Karpas-422 (cell line): ENCODE results near the gene SBNO1. TPM values are rescaled to one million over a fixed set of nuclear protein-coding genes. Genes with fewer than 3 reads are reported as not detected.
"Not testable (repeated sequence)": the region's sequence is repeated elsewhere in the genome, so short reads cannot be mapped to it uniquely, and the experiment has no call there.

Experiments
- DNase-seq: peaks from one replicate; pipeline ENCODE4 v3.0.0-alpha.2; 2015
- H2AFZ ChIP-seq: fragments of 200-600 bp; sonication (generic); 2 replicates; pipeline ENCODE4 v1.6.1; 2014; ENCODE audit warnings: antibody characterized with exemption, low read length, mixed read lengths
- H3K27ac ChIP-seq: fragments of 200-600 bp; sonication (generic); 2 replicates; pipeline ENCODE4 v1.5.1; 2014; ENCODE audit warnings: mild to moderate bottlenecking, low read length, moderate library complexity
- H3K27me3 ChIP-seq: fragments of 200-600 bp; sonication (generic); 2 replicates; pipeline ENCODE4 v1.6.1; 2014; ENCODE audit warnings: low read length, mixed read lengths
- H3K36me3 ChIP-seq: fragments of 200-600 bp; sonication (generic); 2 replicates; pipeline ENCODE4 v1.6.1; 2014; ENCODE audit warnings: low read length, mixed read lengths; ENCODE audit not compliant: insufficient read depth
- H3K4me1 ChIP-seq: fragments of 200-600 bp; sonication (generic); 2 replicates; pipeline ENCODE4 v1.6.1; 2014; ENCODE audit warnings: mild to moderate bottlenecking, low read length, mixed read lengths
- H3K4me2 ChIP-seq: fragments of 200-600 bp; sonication (generic); 2 replicates; pipeline ENCODE4 v1.6.1; 2014; ENCODE audit warnings: low read length, low read depth, mild to moderate bottlenecking; ENCODE audit not compliant: poor library complexity, severe bottlenecking
- H3K4me3 ChIP-seq: fragments of 200-600 bp; sonication (generic); 2 replicates; pipeline ENCODE4 v1.5.1; 2014; ENCODE audit warnings: mild to moderate bottlenecking, antibody characterized with exemption, low read length, mixed read lengths
- H3K79me2 ChIP-seq: fragments of 200-600 bp; sonication (generic); 2 replicates; pipeline ENCODE4 v1.6.1; 2014; ENCODE audit warnings: mild to moderate bottlenecking, low read length, mixed read lengths
- H3K9ac ChIP-seq: fragments of 200-600 bp; sonication (generic); 2 replicates; pipeline ENCODE4 v1.6.0; 2014; ENCODE audit warnings: low read length
- H3K9me2 ChIP-seq: fragments of 200-600 bp; sonication (generic), shearing (Covaris generic); replicated peaks from 2 replicates; pipeline ENCODE4 v1.6.0; 2014; ENCODE audit warnings: mild to moderate bottlenecking, low read length, moderate library complexity; ENCODE audit not compliant: insufficient read depth
- H3K9me3 ChIP-seq: fragments of 300-700, 200-600 bp; sonication (generic); 2 replicates; pipeline ENCODE4 v1.6.1; 2014; ENCODE audit warnings: low read length, mixed read lengths
- H4K20me1 ChIP-seq: fragments of 200-600 bp; sonication (generic); 2 replicates; pipeline ENCODE4 v1.6.1; 2014; ENCODE audit warnings: mild to moderate bottlenecking, antibody characterized with exemption, low read length, low read depth; ENCODE audit not compliant: insufficient read depth
- total RNA-seq: library from RNA; depleted of rRNA; stranded (reverse); fragments of >200 nt; shearing (Covaris generic); gene quantifications from 2 replicates; pipeline ENCODE4 v1.2.3, GENCODE V29; 2014; ENCODE audit warnings: low replicate concordance

The SBNO1 gene
- total RNA-seq, 1 experiment from 2014 or later: 31.5 TPM

- not testable (repeated sequence) for H3K9me3 ChIP-seq, H3K36me3 ChIP-seq, DNase-seq, H4K20me1 ChIP-seq, H3K4me3 ChIP-seq, H3K27me3 ChIP-seq, H3K9ac ChIP-seq, H3K9me2 ChIP-seq, H3K27ac ChIP-seq, H2AFZ ChIP-seq
- Histone ChIP-seq H3K4me1 (peaks cover 37% of the 10 kb centered on the region), H3K79me2 (peaks cover 28% of the 10 kb centered on the region), H3K4me2 (peak overlapping the region; percentile 89)
Observed at GRCh38 chr12:123385536-123385935, 20.9 kb upstream of the SBNO1 start.

- Histone ChIP-seq H2AFZ (no peak overlapping the region), H3K9me3 (no peaks in the 10 kb centered on the region), H3K36me3 (no peaks in the 10 kb centered on the region), H3K4me1 (peaks cover 32% of the 10 kb centered on the region), H3K79me2 (peaks cover 23% of the 10 kb centered on the region), H4K20me1 (no peaks in the 10 kb centered on the region), H3K9ac (peak overlapping the region; percentile 78), H3K9me2 (no peaks in the 10 kb centered on the region), H3K4me2 (peak overlapping the region; percentile 89), H3K27me3 (no peaks in the 10 kb centered on the region), H3K4me3 (peak overlapping the region; percentile 93), H3K27ac (no peak overlapping the region)
- no peak for DNase-seq
Observed at GRCh38 chr12:123384994-123385376, 20.3 kb upstream of the SBNO1 start.

- Histone ChIP-seq H3K27ac (no peak overlapping the region), H3K4me2 (peak overlapping the region; percentile 89), H3K4me1 (peaks cover 30% of the 10 kb centered on the region), H2AFZ (peak overlapping the region; percentile 92), H3K27me3 (no peaks in the 10 kb centered on the region), H3K9me3 (no peaks in the 10 kb centered on the region), H3K79me2 (peaks cover 17% of the 10 kb centered on the region), H3K9me2 (no peaks in the 10 kb centered on the region), H4K20me1 (no peaks in the 10 kb centered on the region), H3K36me3 (no peaks in the 10 kb centered on the region), H3K4me3 (peak overlapping the region; percentile 93), H3K9ac (peak overlapping the region; percentile 78)
- DNase-seq: peak; percentile 65
Observed at GRCh38 chr12:123384318-123384993, 19.8 kb upstream of the SBNO1 start.

- Histone ChIP-seq H3K27me3 (no peaks in the 10 kb centered on the region), H2AFZ (no peak overlapping the region), H4K20me1 (no peaks in the 10 kb centered on the region), H3K9me2 (no peaks in the 10 kb centered on the region), H3K4me2 (peak overlapping the region; percentile 96), H3K9ac (no peak overlapping the region), H3K9me3 (no peaks in the 10 kb centered on the region), H3K4me3 (peak overlapping the region; percentile 93), H3K4me1 (peaks cover 23% of the 10 kb centered on the region), H3K36me3 (no peaks in the 10 kb centered on the region), H3K27ac (no peak overlapping the region), H3K79me2 (peaks cover 9% of the 10 kb centered on the region)
- DNase-seq: no peak
Observed at GRCh38 chr12:123382684-123383083, 18.0 kb upstream of the SBNO1 start.

GRCh38 chr12:123379391-123379790 lies 14.7 kb upstream of the SBNO1 start:
- Histone ChIP-seq H3K4me3 (no peak overlapping the region), H3K36me3 (no peaks in the 10 kb centered on the region), H3K4me1 (peaks cover 3% of the 10 kb centered on the region; the same call in 1 of the 2 replicates), H3K27ac (no peak overlapping the region), H3K79me2 (no peaks in the 10 kb centered on the region), H3K9me3 (no peaks in the 10 kb centered on the region), H3K4me2 (no peak overlapping the region), H2AFZ (no peak overlapping the region), H3K9ac (no peak overlapping the region), H4K20me1 (no peaks in the 10 kb centered on the region), H3K9me2 (no peaks in the 10 kb centered on the region), H3K27me3 (no peaks in the 10 kb centered on the region)
- DNase-seq: no peak

DNA sequence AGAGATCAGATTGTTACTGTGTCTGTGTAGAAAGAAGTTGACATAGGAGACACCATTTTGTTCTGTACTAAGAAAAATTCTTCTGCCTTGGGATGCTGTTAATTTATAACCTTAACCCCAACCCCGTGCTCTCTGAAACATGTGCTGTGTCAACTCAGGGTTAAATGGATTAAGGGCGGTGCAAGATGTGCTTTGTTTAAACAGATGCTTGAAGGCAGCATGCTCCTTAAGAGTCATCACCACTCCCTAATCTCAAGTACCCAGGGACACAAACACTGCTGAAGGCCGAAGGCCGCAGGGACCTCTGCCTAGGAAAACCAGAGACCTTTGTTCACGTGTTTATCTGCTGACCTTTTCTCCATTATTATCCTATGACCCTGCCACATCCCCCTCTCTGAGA lies 7.8 kb upstream of the SBNO1 start:
- H3K4me2 ChIP-seq, H3K9me2 ChIP-seq, H3K4me1 ChIP-seq, H3K27ac ChIP-seq, H3K27me3 ChIP-seq, H3K9me3 ChIP-seq, H3K36me3 ChIP-seq, H3K4me3 ChIP-seq, DNase-seq, H2AFZ ChIP-seq, H4K20me1 ChIP-seq, H3K79me2 ChIP-seq, H3K9ac ChIP-seq: not testable (repeated sequence)

DNA sequence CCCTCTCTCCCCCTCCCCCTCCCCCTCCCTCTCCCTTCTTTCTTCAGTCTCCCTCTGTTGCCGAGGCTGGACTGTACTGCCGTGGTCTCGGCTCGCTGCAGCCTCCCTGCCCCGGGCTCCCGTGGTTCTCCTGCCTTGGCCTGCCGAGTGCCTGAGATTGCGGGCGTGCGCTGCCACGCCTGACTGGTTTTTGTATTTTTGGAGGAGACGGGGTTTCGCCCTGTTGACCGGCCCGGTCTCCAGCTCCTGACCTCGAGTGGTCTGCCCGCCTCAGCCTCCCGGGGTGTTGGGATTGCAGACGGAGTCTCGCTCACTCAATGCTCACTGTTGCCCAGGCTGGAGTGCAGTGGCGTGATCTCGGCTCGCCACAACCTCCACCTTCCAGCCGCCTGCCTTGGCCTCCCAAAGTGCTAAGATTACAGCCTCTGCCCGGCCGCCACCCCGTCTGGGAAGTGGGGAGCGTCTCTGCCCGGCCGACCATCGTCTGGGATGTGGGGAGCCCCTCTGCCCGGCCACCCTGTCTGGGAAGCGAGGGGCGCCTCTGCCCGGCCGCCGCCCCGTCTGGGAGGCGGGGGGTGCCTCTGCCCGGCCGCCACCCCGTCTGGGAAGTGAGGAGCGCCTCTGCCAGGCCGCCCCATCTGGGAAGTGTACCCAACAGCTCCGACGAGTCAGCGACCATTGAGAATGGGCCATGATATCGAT lies 7.2 kb upstream of the SBNO1 start:
- H3K27me3 ChIP-seq, H3K9me3 ChIP-seq, H3K4me2 ChIP-seq, H4K20me1 ChIP-seq, H3K27ac ChIP-seq, H3K9ac ChIP-seq, H3K4me3 ChIP-seq, H3K79me2 ChIP-seq, DNase-seq, H3K4me1 ChIP-seq, H3K9me2 ChIP-seq, H2AFZ ChIP-seq, H3K36me3 ChIP-seq: not testable (repeated sequence)

DNA sequence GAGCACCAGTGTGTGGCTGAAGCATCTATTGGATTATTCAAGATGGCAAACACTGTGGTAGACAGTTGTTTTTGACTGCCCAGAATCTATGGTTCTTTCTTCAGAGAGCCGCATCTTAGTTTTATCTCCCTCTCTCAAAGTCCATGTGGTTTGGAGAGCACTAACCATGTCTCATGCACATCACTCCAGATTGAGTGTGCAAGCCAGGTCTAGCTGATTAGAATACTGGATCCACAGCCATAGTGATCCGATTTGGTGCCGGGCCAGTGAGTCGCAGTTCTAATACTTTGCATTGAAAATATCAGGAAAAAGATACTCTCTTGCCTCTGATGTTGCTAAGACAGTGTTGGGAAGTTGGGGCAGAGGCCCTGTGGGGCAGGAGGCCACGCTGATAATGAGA lies 4.6 kb upstream of the SBNO1 start:
- no peaks in the 10 kb centered on the region for H3K27me3 ChIP-seq
- H3K9ac ChIP-seq: no peak overlapping the region
- no peaks in the 10 kb centered on the region for H3K36me3 ChIP-seq
- no peaks in the 10 kb centered on the region for H3K9me3 ChIP-seq
- peaks cover 10% of the 10 kb centered on the region for H3K4me1 ChIP-seq
- no peak overlapping the region for H3K27ac ChIP-seq
- no peaks in the 10 kb centered on the region for H3K9me2 ChIP-seq
- no peak overlapping the region for H3K4me3 ChIP-seq
- peaks cover 4% of the 10 kb centered on the region for H3K79me2 ChIP-seq
- no peak overlapping the region for H2AFZ ChIP-seq
- no peak for DNase-seq
- no peak overlapping the region for H3K4me2 ChIP-seq
- 0 out of 2 replicates have a peak, but pooled peaks cover under 1% of the 10 kb centered on the region for H4K20me1 ChIP-seq
